HepG2 (cell line): ENCODE results near the gene FAS.

ENCODE experiments used
- AHR ChIP-seq: IDR thresholded peaks from 2 replicates; pipeline ENCODE4 v1.6.1; 2018; ENCODE audit warnings: missing genetic modification reagents, missing compliant biosample characterization
- HNRNPLL ChIP-seq: fragments of 200-400 bp; formaldehyde crosslinking; IDR thresholded peaks from 2 replicates; pipeline ENCODE4 v1.6.1; 2017; ENCODE audit warnings: mild to moderate bottlenecking, low read depth, low read length; ENCODE audit not compliant: poor library complexity, severe bottlenecking
- JUNB ChIP-seq: sonication (generic); formaldehyde crosslinking; IDR thresholded peaks from 2 replicates; pipeline ENCODE4 v1.8.0; 2022; ENCODE audit warnings: missing genetic modification reagents, mild to moderate bottlenecking, borderline replicate concordance
- MYC ChIP-seq: sonication (generic); formaldehyde crosslinking; IDR thresholded peaks from 2 replicates; pipeline ENCODE4 v1.9.0; 2021; ENCODE audit warnings: missing genetic modification reagents, borderline replicate concordance
- POLR2A ChIP-seq, 2 experiments: IDR thresholded peaks; 2 replicates each; pipeline ENCODE4 v1.6.1; 2011; ENCODE audit warnings: low read depth in 2 of 2, low read length in 2 of 2, mild to moderate bottlenecking in 1 of 2, moderate library complexity in 1 of 2; ENCODE audit not compliant: insufficient read depth in 1 of 2
- SALL2 ChIP-seq: sonication (generic); formaldehyde crosslinking; IDR thresholded peaks from 2 replicates; pipeline ENCODE4 v1.8.1; 2023; ENCODE audit warnings: mild to moderate bottlenecking, missing genetic modification reagents, inconsistent platforms
- TSC22D2 ChIP-seq: sonication (generic); formaldehyde crosslinking; IDR thresholded peaks from 2 replicates; pipeline ENCODE4 v1.5.1; 2020; ENCODE audit warnings: missing genetic modification reagents, mild to moderate bottlenecking, borderline replicate concordance
- ZNF354B ChIP-seq: sonication (generic); formaldehyde crosslinking; IDR thresholded peaks from 2 replicates; pipeline ENCODE4 v1.8.0; 2022; ENCODE audit warnings: mild to moderate bottlenecking, missing genetic modification reagents

GRCh38 chr10:88979153-88979562 is 11.4 kb upstream of the FAS start:
- TF ChIP-seq MYC (CRISPR knock-in tag) (no peak), ZNF354B (CRISPR knock-in tag) (no peak), TSC22D2 (CRISPR knock-in tag) (no peak), POLR2A (IDR thresholded peaks at IDR 0.05; ENCODE audit: insufficient read depth in 1 of 2, low read depth in 2 of 2, low read length in 2 of 2) (no peak), HNRNPLL (no peak), SALL2 (no peak), JUNB (CRISPR knock-in tag) (no peak), AHR (CRISPR knock-in tag) (no peak)
